Testis (tissue), 2 donors: ENCODE data around the gene ASTN1.

Experiments
- CTCF ChIP-seq, 3 experiments: fragments of 450-650 bp in 2 of 3; fragments of 200-600 bp in 1 of 3; sonication (generic) in 1 of 3; IDR thresholded peaks; one replicate each; pipeline ENCODE4 v1.5.1; 2016 to 2019; ENCODE audit warnings: antibody characterized with exemption in 3 of 3, mild to moderate bottlenecking in 2 of 3, moderate library complexity in 1 of 3
- POLR2A ChIP-seq: fragments of 450-650 bp; IDR thresholded peaks from one replicate; pipeline ENCODE4 v1.6.1; 2017; ENCODE audit warnings: antibody characterized with exemption, mild to moderate bottlenecking, moderate library complexity

GRCh38 chr1:176869577-176869976 is 294.9 kb downstream of the ASTN1 start:
- TF ChIP-seq CTCF (IDR thresholded peaks at IDR 0.05) (no peak), POLR2A (no peak)
